GM12891 (cell line): Measurements from ENCODE around the gene ASPA.

Source experiments
- DNase-seq: peaks from one replicate; pipeline ENCODE4 v3.0.0; 2011; ENCODE audit warnings: low spot score; ENCODE audit not compliant: insufficient read length
- FAIRE-seq: peaks from 2 replicates; lab custom pipeline; 2011; peaks lifted over from hg19 to GRCh38; lab: Jason Lieb, UNC
- PAX5 ChIP-seq: IDR thresholded peaks from 2 replicates; pipeline ENCODE4 v1.6.1; 2011; ENCODE audit warnings: low read length, moderate library complexity, mild to moderate bottlenecking; ENCODE audit not compliant: insufficient read depth, severe bottlenecking
- POLR2A ChIP-seq: IDR thresholded peaks from 2 replicates; pipeline ENCODE4 v1.6.1; 2011; ENCODE audit warnings: low read depth, low read length, control low read depth
- POLR2AphosphoS5 ChIP-seq: IDR thresholded peaks from 2 replicates; pipeline ENCODE4 v1.6.1; 2011; ENCODE audit warnings: low read depth, low read length, control low read depth
- POU2F2 ChIP-seq: IDR thresholded peaks from 2 replicates; pipeline ENCODE4 v1.6.1; 2011; ENCODE audit warnings: low read depth, mild to moderate bottlenecking, control low read depth, low read length, moderate library complexity
- SPI1 ChIP-seq: IDR thresholded peaks from 2 replicates; pipeline ENCODE4 v1.6.1; 2011; ENCODE audit warnings: low read depth, low read length, control low read depth
- TAF1 ChIP-seq: IDR thresholded peaks from 2 replicates; pipeline ENCODE4 v1.6.1; 2011; ENCODE audit warnings: low read depth, low read length, control low read depth

Gene ASPA

GRCh38 chr17:3545151-3545550 is 69.4 kb downstream of the ASPA start:
- TF ChIP-seq TAF1, result no peak
- no peak for TF ChIP-seq POU2F2
- FAIRE-seq, result no peak
- DNase-seq, result no peak

- TF ChIP-seq POLR2AphosphoS5 (no peak), POU2F2 (no peak), PAX5 (no peak), POLR2A (no peak), TAF1 (no peak), SPI1 (no peak)
- DNase-seq (no peak), FAIRE-seq (no peak)
Observed at GRCh38 chr17:3546521-3546920, 70.7 kb downstream of the ASPA start.

GRCh38 chr17:3546997-3547396 is 71.2 kb downstream of the ASPA start:
- FAIRE-seq (no peak), DNase-seq (no peak)
- TF ChIP-seq PAX5 (no peak), SPI1 (no peak), POLR2A (no peak), POU2F2 (no peak), POLR2AphosphoS5 (no peak), TAF1 (no peak)

GRCh38 chr17:3547628-3548027 is 71.8 kb downstream of the ASPA start:
- no peak for FAIRE-seq
- TF ChIP-seq POLR2AphosphoS5 (no peak), POLR2A (no peak), TAF1 (no peak), SPI1 (no peak), PAX5 (no peak), POU2F2 (no peak)
- DNase-seq, result no peak

GRCh38 chr17:3549610-3550162 is 73.9 kb downstream of the ASPA start:
- TF ChIP-seq TAF1 (no peak), POLR2A (no peak), POLR2AphosphoS5 (no peak), SPI1 (no peak)
- FAIRE-seq (no peak), DNase-seq (no peak)

GRCh38 chr17:3551189-3551588 is 75.4 kb downstream of the ASPA start:
- FAIRE-seq (no peak), DNase-seq (no peak)
- TF ChIP-seq POLR2AphosphoS5, result no peak
- TF ChIP-seq POLR2A, result no peak
- no peak for TF ChIP-seq POU2F2
- TF ChIP-seq TAF1, result no peak
- TF ChIP-seq SPI1, result no peak
- no peak for TF ChIP-seq PAX5

GRCh38 chr17:3552916-3553315 is 77.1 kb downstream of the ASPA start:
- DNase-seq (no peak), FAIRE-seq (no peak)
- no peak for TF ChIP-seq TAF1
- TF ChIP-seq SPI1, result no peak
- TF ChIP-seq POLR2A, result no peak
- no peak for TF ChIP-seq POU2F2
- no peak for TF ChIP-seq POLR2AphosphoS5
- TF ChIP-seq PAX5, result no peak
